HG03280 (cell line): ENCODE data around the gene SULT1A3.
"Not testable (repeated sequence)": the region's sequence is repeated elsewhere in the genome, so short reads cannot be mapped to it uniquely, and the experiment has no call there.

ENCODE experiments used
- ATAC-seq: cut with Tn5 transposase; IDR thresholded peaks from one replicate; pipeline ENCODE4 v1.9.1; 2021; ENCODE audit warnings: mild to moderate bottlenecking, moderate library complexity; ENCODE audit not compliant: unreplicated experiment

SULT1A3 gene

GRCh38 chr16:30199049-30199448, at the start of gene SULT1A3:
Gene SULT1A3, plus strand, starts transcription at chr16:30199255. Its CDS starts 1,474 bp downstream, at chr16:30200729.
- not testable (repeated sequence) for ATAC-seq

GRCh38 chr16:30151091-30151490, 48.0 kb upstream of the SULT1A3 start:
- no peak for ATAC-seq

- ATAC-seq, result no peak
Measured at GRCh38 chr16:30152517-30152916, 46.5 kb upstream of the SULT1A3 start.

DNA sequence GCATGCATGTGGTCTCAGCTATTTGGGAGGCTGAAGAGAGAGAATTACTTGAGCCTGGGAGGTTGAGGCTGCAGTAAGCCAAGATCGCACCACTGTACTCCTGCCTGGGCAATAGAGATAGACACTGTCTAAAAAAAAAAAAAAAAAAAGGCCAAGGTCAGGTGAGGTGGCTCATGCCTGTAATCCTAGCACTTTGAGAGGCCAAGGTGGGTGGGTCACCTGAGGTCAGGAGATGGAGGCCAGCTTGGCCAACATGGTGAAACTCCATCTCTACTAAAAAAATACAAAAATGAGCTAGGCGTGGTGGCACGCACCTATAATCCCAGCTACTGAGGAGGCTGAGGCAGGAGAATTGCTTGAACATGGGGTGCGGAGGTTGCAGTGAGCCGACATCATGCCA, 43.9 kb upstream of the SULT1A3 start:
- no peak for ATAC-seq

DNA sequence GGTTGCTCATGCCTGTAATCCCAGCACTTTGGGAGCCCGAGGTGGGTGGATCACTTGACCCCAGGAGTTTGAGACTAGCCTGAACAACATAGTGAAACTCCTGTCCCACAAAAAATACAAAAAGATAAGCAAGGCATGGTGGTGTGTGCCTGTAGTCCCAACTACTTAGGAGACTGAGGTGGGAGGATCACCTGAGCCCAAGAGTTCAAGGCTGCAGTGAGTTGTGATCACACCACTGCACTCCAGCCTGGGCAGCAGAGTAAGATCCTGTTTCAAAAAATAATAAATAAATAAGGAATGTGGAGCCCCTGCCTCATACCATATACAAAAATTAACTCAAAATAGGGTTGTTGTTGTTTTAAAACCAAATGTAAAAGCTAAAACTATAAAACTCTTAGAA, 41.8 kb upstream of the SULT1A3 start:
- ATAC-seq, result no peak

DNA sequence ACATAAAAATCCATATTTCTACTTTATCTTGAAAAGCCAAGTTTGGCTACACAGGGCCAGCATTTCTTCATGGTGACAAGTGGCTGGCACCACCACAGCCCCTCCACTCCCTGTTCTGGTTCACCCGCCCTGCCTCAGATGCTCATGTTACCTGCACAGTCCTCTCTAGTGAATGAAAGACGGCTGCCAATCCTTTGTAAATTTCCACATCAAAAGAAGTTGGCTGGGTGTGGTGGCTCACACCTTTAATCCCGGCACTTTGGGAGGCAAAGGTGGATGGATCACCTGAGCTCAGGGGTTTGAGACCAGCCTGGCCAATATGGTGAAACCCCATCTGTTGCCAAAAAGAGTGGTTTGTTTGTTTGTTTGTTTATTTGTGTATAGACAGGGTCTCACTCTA, 35.5 kb upstream of the SULT1A3 start:
- no peak for ATAC-seq

DNA sequence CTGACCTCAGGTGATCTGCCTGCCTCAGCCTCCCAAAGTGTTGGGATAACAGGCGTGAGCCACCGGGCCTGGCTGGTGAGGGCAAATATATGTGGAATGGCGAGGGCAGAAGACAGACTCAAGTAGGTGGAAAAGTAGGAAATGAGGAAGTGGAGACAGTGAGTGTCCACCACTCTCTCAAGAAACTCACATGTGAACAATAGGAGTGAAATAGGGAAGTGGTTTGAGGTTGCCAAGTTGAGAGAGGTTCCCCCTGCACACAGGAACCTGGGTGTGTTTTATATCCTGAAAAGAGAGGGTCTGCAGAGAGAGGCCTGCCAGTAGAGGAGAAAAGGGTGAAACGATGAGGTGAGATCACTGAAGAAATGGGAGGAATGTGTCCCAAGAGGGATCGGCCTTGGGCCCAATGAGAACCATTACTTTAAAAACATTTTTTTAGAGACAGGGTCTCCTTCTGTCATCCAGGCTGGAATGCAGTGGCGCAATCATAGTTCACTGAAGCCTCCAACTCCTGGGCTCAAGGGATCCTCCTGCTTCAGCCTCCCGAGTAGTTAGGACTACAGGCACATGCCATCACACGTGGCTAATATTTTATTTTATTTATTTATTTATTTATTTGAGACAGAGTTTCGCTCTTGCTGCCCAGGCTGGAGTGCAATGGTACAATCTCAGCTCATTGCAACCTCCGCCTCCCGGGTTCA, 32.7 kb upstream of the SULT1A3 start:
- no peak for ATAC-seq

GRCh38 chr16:30168746-30169145, 30.3 kb upstream of the SULT1A3 start:
- not testable (repeated sequence) for ATAC-seq

- not testable (repeated sequence) for ATAC-seq
Measured at GRCh38 chr16:30169416-30169815, 29.6 kb upstream of the SULT1A3 start.

DNA sequence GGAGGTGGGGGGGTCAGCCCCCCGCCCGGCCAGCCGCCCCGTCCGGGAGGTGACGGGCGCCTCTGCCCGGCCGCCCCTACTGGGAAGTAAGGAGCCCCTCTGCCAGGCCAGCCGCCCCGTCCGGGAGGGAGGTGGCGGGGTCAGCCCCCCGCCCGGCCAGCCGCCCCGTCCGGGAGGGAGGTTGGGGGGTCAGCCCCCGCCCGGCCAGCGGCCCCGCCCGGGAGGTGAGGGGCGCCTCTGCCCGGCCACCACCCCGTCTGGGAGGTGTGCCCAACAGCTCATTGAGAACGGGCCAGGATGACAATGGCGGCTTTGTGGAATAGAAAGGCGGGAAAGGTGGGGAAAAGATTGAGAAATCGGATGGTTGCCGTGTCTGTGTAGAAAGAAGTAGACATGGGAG, 28.9 kb upstream of the SULT1A3 start:
- not testable (repeated sequence) for ATAC-seq

GRCh38 chr16:30173054-30173453, 26.0 kb upstream of the SULT1A3 start:
- no peak for ATAC-seq

GRCh38 chr16:30176876-30177275, 22.2 kb upstream of the SULT1A3 start:
- not testable (repeated sequence) for ATAC-seq

GRCh38 chr16:30179195-30179594, 19.9 kb upstream of the SULT1A3 start:
- no peak for ATAC-seq

DNA sequence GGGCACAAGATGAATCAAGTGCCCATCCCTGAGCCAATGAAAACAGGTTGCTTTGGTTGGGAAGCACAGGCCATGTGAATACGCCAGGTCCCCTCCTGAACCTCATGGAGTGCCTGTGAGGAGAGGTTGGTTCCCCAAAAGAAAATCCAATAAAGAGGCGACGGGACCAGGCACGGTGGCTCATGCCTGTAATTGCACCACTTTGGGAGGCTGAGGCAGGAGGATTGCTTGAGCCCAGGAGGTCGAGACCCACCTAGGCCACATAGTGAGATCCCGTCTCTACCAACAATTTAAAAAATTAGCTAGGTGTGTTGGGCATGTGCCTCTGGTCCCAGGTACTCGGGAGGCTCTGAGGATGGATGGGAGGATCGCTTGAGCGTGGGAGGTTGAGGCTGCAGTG, 19.1 kb upstream of the SULT1A3 start:
- ATAC-seq, result no peak

DNA sequence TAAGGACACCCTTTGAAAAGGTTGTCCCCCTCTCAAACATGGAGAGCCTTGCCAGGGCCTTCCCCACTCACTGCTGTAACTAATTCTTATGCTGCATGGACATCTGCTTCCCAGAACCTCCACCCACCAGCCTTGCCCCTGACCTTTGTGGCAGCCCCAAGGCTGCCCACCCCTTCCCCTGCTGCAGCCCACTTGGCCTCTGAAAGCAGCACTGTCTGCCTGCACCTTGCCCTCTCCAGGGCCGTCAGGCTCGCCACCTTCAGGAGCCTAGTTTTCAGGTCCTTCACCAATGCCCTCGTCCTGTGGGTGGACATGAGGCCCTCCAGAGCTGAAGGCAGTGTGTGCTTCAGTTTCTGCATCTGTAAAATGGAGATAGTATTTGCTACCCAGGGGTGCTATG, 18.3 kb upstream of the SULT1A3 start:
- ATAC-seq, result no peak

GRCh38 chr16:30183233-30184095, 15.6 kb upstream of the SULT1A3 start, which contains the start of gene CORO1A:
Gene CORO1A, plus strand, starts transcription at chr16:30183602. Its CDS starts 1,608 bp downstream, at chr16:30185210.
- peak; percentile 53 for ATAC-seq

DNA sequence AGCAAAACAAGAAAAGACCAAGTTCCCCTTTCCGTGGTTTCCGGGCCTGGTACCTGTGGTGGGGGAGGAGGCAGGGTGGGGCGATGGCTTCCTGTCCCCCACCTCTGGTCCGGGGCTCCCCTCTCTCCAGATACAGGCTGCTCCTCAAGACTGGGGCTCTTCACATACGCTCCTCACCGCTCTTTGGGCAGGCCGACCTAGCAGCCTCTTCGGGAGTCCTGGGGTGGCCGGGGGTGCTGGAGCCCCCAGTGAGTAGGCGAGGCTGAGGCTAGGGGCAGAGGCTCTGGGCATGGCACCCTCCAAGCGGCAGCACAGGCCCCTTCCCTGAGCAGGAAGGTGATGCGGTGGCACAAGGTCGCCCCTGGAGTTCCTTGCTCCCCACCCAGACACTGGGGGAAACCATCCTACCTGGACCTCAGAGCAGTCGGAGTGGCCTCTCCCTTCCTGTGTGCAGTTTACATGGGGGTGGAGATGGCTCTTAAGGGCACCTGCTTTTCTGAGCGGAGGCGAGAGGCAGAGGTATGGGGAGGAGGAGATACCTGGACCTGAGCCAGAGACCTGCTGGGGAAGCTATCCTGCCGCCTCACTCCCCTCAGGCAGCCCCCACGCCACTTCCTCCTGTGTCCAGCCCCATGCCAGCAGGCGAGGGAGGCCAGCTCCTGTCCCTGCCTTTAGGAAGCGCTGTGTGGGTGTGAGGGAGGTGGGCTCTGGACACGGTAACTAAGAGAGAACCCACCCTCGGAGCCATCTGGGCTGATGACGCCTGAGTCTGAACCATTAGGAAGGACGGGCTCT, 14.8 kb upstream of the SULT1A3 start:
- peak; percentile 24 for ATAC-seq

- no peak for ATAC-seq
Measured at GRCh38 chr16:30184891-30185682, 14.0 kb upstream of the SULT1A3 start.

DNA sequence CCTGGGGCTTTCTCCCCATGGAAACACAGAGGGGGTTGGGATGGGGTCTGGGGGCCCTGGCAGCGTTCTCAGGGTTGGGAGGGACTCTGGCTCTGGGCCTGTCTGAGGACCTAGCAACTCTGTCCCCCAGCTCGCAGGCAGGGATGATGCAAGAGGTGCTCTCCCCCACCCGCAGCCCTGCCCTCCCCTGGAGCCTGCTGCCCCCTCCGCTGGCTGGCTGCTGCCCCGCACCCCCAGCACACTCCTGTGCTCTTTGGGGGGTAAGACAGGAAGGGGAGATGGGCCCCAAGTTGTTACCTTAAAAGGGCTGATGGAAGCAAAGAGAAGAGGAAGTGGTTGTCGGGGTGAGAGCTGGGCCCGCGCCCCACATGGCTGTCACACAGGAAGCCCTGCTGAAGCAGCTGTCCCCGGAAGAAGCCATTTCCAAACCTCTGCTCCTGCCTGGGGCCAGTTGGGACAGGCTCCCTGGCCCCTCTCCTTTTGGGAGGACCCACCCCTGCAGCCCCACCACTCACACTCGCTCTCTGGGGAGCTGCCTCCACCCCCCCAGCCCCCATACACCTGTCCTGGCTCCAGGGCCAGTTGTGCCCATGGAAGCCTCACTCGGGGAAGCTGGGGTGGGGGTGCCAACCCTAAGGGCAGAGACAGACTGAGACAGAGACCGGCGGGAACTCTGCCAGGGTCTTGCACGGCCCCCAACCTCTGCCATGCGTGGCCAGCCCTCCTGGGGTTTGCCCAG, 13.2 kb upstream of the SULT1A3 start:
- no peak for ATAC-seq

DNA sequence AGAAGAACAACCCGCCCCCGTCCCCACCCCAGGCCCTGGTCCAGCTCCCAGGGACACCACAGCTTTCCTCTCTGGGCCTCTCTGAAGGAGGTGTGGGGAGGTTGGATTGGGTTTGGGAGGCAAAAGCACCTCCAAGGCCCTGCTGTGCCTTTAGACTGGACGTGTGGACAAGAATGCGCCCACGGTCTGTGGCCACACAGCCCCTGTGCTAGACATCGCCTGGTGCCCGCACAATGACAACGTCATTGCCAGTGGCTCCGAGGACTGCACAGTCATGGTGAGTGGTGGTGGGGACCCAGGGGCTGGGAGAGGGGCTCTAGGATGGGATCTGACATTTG, 12.6 kb upstream of the SULT1A3 start:
- ATAC-seq, result no peak
